A673 (cell line): ENCODE measurements around the gene GPER1.

Experiments
- EZH2 ChIP-seq: fragments of 200-600 bp; sonication (generic); IDR thresholded peaks from 2 replicates; pipeline ENCODE4 v1.6.1; 2017; ENCODE audit warnings: borderline replicate concordance, low read depth, mild to moderate bottlenecking, mixed read lengths, antibody characterized with exemption, low read length; ENCODE audit not compliant: poor library complexity, severe bottlenecking
- TF ChIP-seq, protein P1 (sequence below): fragments of 300-800, 200-600 bp; sonication (generic); conservative IDR thresholded peaks from 2 replicates; pipeline ENCODE4 v1.5.1; 2017; ENCODE audit warnings: low read depth, mild to moderate bottlenecking, antibody characterized with exemption, low read length, moderate library complexity, mixed read lengths

DNA sequence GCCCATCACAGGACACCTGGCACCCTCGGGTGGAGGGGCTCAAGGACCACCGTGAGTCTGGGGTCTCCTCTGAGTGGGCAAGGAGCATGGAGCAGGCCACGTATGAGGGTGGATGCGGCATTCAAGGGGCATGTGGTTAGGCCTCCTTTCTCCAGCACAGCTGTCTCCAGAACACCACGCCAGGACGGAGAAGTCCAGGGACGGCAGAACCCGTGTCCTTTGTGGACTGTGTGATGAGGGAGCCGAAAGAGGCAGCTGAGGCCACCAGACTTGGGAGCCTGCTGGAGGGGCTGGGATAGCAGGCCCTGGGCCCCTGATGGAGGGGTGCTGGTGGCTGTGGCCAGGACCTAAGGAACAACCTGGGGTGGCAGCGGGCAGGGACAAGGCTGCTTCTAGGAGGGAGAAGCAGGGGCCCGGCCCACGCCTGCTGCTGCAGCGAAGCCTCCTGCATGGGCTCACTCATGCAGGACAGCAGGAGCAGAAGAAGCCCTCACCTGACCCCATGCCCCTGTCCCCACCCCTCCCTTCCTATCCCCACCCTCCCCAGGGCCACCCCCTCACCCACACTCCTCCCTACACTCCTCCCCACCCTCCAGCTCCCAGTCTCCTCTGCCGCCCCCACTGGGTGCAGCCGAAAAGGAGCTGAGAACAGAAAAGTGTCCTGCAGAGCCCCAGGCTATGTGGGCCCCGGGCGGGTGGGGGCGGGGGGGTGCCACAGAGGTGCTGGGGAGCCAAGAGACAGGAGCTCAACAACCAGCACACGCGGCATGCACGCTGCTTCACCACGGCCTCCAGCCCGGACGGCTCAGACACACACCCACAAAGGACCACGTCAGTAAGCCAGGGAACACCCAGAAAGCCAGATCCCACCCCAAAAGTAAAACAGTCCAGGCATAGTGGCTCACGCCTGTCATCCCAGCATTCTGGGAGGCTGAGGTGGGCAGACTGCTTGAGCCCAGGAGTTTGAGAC is 42.4 kb downstream of the GPER1 start:
- TF ChIP-seq, protein P1, sequence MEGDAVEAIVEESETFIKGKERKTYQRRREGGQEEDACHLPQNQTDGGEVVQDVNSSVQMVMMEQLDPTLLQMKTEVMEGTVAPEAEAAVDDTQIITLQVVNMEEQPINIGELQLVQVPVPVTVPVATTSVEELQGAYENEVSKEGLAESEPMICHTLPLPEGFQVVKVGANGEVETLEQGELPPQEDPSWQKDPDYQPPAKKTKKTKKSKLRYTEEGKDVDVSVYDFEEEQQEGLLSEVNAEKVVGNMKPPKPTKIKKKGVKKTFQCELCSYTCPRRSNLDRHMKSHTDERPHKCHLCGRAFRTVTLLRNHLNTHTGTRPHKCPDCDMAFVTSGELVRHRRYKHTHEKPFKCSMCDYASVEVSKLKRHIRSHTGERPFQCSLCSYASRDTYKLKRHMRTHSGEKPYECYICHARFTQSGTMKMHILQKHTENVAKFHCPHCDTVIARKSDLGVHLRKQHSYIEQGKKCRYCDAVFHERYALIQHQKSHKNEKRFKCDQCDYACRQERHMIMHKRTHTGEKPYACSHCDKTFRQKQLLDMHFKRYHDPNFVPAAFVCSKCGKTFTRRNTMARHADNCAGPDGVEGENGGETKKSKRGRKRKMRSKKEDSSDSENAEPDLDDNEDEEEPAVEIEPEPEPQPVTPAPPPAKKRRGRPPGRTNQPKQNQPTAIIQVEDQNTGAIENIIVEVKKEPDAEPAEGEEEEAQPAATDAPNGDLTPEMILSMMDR: no peak
- no peak for TF ChIP-seq EZH2
